Activated T-cell treated with anti-CD3 and anti-CD28 coated beads, Interleukin-2, amount 50 U/mL, for 4 hours (primary cell): Measurements from ENCODE around the gene CDH18. TPM values are rescaled to one million over a fixed set of nuclear protein-coding genes. Genes with fewer than 3 reads are reported as not detected.

Experiments used
- ATAC-seq, 2 donors: fragments of 200-7000 bp; cut with Tn5 transposase; one replicate each; pipeline ENCODE4 v1.10.0; 2021
- DNase-seq: peaks from one replicate; pipeline ENCODE4 v3.0.0-alpha.2; 2020
- H3K27me3 Mint-ChIP-seq: one replicate; pipeline ENCODE4 v1.8.0; 2021; ENCODE audit warnings: low read depth, mixed read lengths
- H3K36me3 Mint-ChIP-seq: one replicate; pipeline ENCODE4 v1.8.0; 2022; ENCODE audit warnings: mixed read lengths; ENCODE audit not compliant: insufficient read depth
- H3K4me1 Mint-ChIP-seq: one replicate; pipeline ENCODE4 v1.8.0; 2021; ENCODE audit warnings: low read depth, mixed read lengths
- H3K4me3 Mint-ChIP-seq: one replicate; pipeline ENCODE4 v1.8.0; 2021; ENCODE audit warnings: mild to moderate bottlenecking, moderate library complexity, mixed read lengths
- H3K9me3 Mint-ChIP-seq: one replicate; pipeline ENCODE4 v1.8.0; 2021; ENCODE audit warnings: mixed read lengths
- total RNA-seq, 3 donors: library from RNA; stranded (reverse); gene quantifications; one replicate each; pipeline ENCODE4 v1.2.1, GENCODE V29; 2021

Gene CDH18
- total RNA-seq, 3 donors from 2014 or later: not detected

DNA sequence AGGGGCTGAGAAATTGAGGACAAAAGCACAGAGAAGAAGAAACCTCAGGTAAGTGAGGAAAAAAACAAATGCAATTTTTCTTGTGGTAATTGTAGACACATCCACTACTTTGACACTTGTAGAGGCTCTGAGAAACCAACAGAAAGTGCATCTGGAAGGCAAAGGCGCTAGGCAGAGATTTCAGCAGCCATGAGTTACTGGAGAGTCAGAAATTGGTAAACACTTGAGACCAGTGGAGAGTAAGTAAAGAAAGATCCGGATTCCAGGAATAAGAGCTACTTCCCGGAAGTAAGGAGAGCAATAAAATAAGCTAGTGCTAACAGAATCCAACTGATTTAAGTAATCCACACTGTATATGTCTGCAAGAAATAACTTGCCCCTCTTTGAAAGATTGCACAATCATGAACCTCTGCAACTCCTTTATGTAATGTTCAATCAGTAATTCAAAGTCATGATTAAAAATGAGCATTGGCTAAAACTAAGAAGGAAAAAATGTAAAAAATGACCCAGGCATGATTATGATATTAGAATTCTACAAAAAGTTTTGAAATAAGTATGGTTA, 382.1 kb downstream of the CDH18 start:
- Mint-ChIP-seq H3K4me3 (no peak overlapping the region), H3K27me3 (no peaks in the 10 kb centered on the region), H3K4me1 (no peaks in the 10 kb centered on the region), H3K36me3 (no peaks in the 10 kb centered on the region), H3K9me3 (peaks cover 8% of the 10 kb centered on the region)
- ATAC-seq (no peak), DNase-seq (no peak)

- Mint-ChIP-seq H3K27me3 (no peaks in the 10 kb centered on the region), H3K9me3 (peaks cover 22% of the 10 kb centered on the region), H3K36me3 (no peaks in the 10 kb centered on the region), H3K4me3 (no peak overlapping the region), H3K4me1 (no peaks in the 10 kb centered on the region)
- ATAC-seq: no peak
- no peak for DNase-seq
These were observed 403.9 kb downstream of the CDH18 start for GRCh38 chr5:19584131-19584530.

DNA sequence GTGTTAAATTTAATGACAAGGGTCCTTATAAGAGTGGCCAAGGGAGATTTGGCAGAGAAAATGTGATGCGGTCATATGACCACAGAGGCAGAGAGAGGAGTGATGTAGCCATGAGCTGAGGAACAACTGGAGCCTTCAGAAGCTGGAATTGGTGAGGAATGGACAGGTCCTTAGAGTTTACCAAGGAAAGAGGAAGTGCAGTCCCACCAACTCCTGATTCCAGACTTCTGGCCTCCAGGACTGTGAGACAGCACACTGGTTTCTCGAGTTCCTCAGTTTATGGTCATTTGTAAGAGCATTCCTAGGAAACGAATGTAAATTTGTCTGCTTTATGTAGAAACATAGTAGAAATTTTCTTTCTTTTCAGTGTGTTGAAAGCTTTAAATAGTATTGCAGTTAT, 410.1 kb downstream of the CDH18 start:
- H3K9me3 Mint-ChIP-seq: peaks cover 19% of the 10 kb centered on the region
- H3K36me3 Mint-ChIP-seq: no peaks in the 10 kb centered on the region
- no peaks in the 10 kb centered on the region for H3K27me3 Mint-ChIP-seq
- no peak for DNase-seq
- no peak for ATAC-seq
- H3K4me3 Mint-ChIP-seq: no peak overlapping the region
- no peaks in the 10 kb centered on the region for H3K4me1 Mint-ChIP-seq

- Mint-ChIP-seq H3K36me3 (no peaks in the 10 kb centered on the region), H3K9me3 (peaks cover 21% of the 10 kb centered on the region), H3K4me3 (no peak overlapping the region), H3K4me1 (no peaks in the 10 kb centered on the region), H3K27me3 (no peaks in the 10 kb centered on the region)
- DNase-seq (no peak), ATAC-seq (no peak)
These were observed 420.0 kb downstream of the CDH18 start for GRCh38 chr5:19568004-19568403.

DNA sequence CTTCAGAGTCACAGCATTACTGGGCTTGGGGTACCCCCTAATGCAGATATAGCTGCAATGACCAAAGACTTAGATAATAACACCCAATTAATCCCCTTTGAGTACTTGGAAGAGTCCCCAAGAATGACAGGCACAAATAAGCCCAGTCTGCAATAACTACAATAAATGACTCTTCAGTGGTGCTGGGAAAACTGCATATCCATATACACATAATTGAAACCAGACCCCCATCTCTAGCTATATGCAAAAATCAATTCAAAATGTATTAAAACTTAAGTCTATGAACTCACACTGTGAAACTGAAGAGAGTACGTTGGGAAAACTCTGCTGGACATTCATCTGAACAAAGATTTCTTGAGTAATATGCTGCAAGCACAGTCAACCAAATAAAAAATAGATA, 422.5 kb downstream of the CDH18 start:
- no peak for ATAC-seq
- DNase-seq: no peak
- H3K9me3 Mint-ChIP-seq: peaks cover 17% of the 10 kb centered on the region
- H3K4me1 Mint-ChIP-seq: no peaks in the 10 kb centered on the region
- H3K4me3 Mint-ChIP-seq: no peak overlapping the region
- H3K36me3 Mint-ChIP-seq: no peaks in the 10 kb centered on the region
- no peaks in the 10 kb centered on the region for H3K27me3 Mint-ChIP-seq

DNA sequence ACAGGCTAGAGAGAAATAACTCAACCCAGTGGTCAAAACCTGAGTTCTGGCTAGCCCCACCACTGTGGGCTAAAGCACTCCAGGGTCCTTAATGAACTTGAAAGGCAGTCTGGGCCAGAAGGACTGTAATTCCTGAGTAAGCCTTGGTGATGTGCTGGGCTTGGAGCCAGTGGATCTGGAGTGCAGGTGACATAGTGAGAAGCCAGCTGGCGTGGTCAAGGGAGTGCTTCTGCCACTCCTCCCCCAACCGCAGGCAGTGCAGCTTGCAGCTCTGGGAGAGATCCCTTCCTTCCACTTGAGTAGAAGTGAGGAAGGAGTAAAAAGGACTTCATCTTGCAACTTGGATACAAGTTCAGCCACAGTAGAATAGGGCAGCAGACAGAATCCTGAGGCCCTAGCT, 424.0 kb downstream of the CDH18 start:
- no peaks in the 10 kb centered on the region for H3K4me1 Mint-ChIP-seq
- DNase-seq: no peak
- H3K27me3 Mint-ChIP-seq: no peaks in the 10 kb centered on the region
- no peak overlapping the region for H3K4me3 Mint-ChIP-seq
- peaks cover 17% of the 10 kb centered on the region for H3K9me3 Mint-ChIP-seq
- H3K36me3 Mint-ChIP-seq: no peaks in the 10 kb centered on the region
- no peak for ATAC-seq

- Mint-ChIP-seq H3K27me3 (no peaks in the 10 kb centered on the region), H3K36me3 (no peaks in the 10 kb centered on the region), H3K4me1 (no peaks in the 10 kb centered on the region), H3K9me3 (peaks cover 13% of the 10 kb centered on the region), H3K4me3 (no peak overlapping the region)
- DNase-seq (no peak), ATAC-seq (no peak)
These were observed 432.1 kb downstream of the CDH18 start for GRCh38 chr5:19555876-19556275.

DNA sequence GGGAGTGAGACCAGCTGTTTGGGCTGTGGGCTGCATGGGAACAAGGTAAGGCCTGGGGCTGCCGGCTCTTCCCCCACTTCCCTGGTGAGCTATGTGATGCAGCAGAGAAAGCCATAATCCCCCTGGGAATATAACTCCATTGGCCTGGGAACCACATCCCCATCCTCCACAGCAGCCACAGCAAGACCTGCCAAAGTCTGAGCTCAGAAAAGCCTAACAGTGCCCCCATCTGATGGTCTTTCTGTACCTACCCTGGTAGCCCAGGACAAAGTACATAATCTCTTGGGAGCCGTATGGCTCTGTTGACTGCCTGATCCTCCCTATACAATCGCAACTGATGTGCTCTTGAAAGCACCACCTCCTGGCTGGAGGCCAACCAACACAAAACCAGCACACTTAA, 432.6 kb downstream of the CDH18 start:
- no peaks in the 10 kb centered on the region for H3K36me3 Mint-ChIP-seq
- DNase-seq (no peak), ATAC-seq (no peak)
- H3K4me3 Mint-ChIP-seq: no peak overlapping the region
- H3K9me3 Mint-ChIP-seq: peaks cover 11% of the 10 kb centered on the region
- no peaks in the 10 kb centered on the region for H3K4me1 Mint-ChIP-seq
- H3K27me3 Mint-ChIP-seq: no peaks in the 10 kb centered on the region

DNA sequence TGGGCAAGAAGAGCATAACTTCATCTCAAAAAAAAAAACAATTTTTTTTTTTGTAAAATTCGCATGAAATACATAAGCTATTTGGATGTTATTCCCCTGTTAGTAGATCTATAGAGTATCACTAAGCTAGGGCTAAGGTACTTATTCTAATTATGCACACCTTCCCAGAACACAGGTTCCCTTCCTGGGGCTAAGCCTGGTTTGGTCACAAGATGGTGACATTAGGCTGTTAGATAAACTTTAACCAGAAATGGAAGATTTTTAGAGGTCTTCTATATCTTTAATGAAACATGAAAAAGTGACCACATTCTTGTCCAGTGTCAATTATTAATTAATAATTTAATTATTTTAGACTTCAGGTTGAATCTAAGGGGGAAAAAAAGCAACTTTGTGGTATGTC, 433.5 kb downstream of the CDH18 start:
- ATAC-seq: no peak
- Mint-ChIP-seq H3K36me3 (no peaks in the 10 kb centered on the region), H3K4me3 (no peak overlapping the region), H3K9me3 (peaks cover 9% of the 10 kb centered on the region), H3K4me1 (no peaks in the 10 kb centered on the region), H3K27me3 (no peaks in the 10 kb centered on the region)
- no peak for DNase-seq

DNA sequence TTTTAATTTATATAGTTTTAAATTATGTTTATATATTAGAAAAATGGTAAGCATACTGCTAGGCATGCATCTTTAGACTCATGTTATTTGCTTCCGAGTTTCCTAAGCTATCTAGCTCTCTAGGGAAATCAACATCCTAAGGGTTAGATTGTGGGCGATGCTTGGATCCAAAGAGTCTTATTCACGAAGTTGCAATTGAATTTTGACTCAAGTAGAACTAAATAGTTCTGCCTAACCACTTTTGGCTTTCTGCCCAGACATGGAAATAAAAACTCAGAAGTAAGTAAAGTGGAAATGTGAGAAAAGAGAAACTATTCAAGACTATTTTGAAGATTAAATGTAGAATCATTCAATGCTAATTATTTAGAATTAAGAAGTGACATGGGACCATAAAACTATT, 440.4 kb downstream of the CDH18 start:
- DNase-seq (no peak), ATAC-seq (no peak)
- Mint-ChIP-seq H3K4me1 (no peaks in the 10 kb centered on the region), H3K27me3 (no peaks in the 10 kb centered on the region), H3K4me3 (no peak overlapping the region), H3K9me3 (peaks cover 6% of the 10 kb centered on the region), H3K36me3 (no peaks in the 10 kb centered on the region)

- Mint-ChIP-seq H3K4me1 (no peaks in the 10 kb centered on the region), H3K4me3 (no peak overlapping the region), H3K27me3 (no peaks in the 10 kb centered on the region), H3K9me3 (peaks cover 4% of the 10 kb centered on the region), H3K36me3 (no peaks in the 10 kb centered on the region)
- ATAC-seq (no peak), DNase-seq (no peak)
These were observed 441.5 kb downstream of the CDH18 start for GRCh38 chr5:19546521-19546920.

GRCh38 chr5:19538607-19539006, 449.4 kb downstream of the CDH18 start:
- H3K9me3 Mint-ChIP-seq: peaks cover 13% of the 10 kb centered on the region
- no peaks in the 10 kb centered on the region for H3K36me3 Mint-ChIP-seq
- H3K4me3 Mint-ChIP-seq: no peak overlapping the region
- ATAC-seq (no peak), DNase-seq (no peak)
- H3K27me3 Mint-ChIP-seq: no peaks in the 10 kb centered on the region
- no peaks in the 10 kb centered on the region for H3K4me1 Mint-ChIP-seq

- H3K4me1 Mint-ChIP-seq: no peaks in the 10 kb centered on the region
- H3K9me3 Mint-ChIP-seq: peaks cover 21% of the 10 kb centered on the region
- no peak for DNase-seq
- no peaks in the 10 kb centered on the region for H3K27me3 Mint-ChIP-seq
- no peak for ATAC-seq
- no peaks in the 10 kb centered on the region for H3K36me3 Mint-ChIP-seq
- no peak overlapping the region for H3K4me3 Mint-ChIP-seq
These were observed 451.6 kb downstream of the CDH18 start for GRCh38 chr5:19536387-19536786.

DNA sequence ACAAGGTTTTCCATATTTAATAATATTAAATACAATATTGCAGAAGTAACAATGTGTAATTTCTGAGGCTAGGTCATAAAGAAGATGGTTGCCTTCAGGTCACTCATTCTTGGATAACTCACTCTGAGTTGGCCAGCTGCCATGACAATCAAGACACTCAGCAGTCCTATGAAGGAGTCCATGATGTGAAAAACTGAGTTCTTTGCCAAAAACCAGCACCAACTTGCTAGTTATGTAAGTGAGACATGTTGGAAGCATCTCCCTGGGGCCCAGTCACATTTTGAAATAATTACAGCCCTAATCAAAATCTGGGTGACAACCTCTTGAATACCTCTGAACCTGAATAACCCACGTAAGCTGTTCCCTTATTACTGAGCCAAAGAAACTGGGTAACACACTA, 453.2 kb downstream of the CDH18 start:
- ATAC-seq (no peak), DNase-seq (no peak)
- Mint-ChIP-seq H3K4me3 (no peak overlapping the region), H3K27me3 (no peaks in the 10 kb centered on the region), H3K9me3 (peaks cover 15% of the 10 kb centered on the region), H3K4me1 (no peaks in the 10 kb centered on the region), H3K36me3 (no peaks in the 10 kb centered on the region)

- Mint-ChIP-seq H3K36me3 (no peaks in the 10 kb centered on the region), H3K9me3 (peaks cover 17% of the 10 kb centered on the region), H3K27me3 (no peaks in the 10 kb centered on the region), H3K4me3 (no peak overlapping the region), H3K4me1 (no peaks in the 10 kb centered on the region)
- DNase-seq: no peak
- ATAC-seq: no peak
These were observed 455.1 kb downstream of the CDH18 start for GRCh38 chr5:19532936-19533335.

DNA sequence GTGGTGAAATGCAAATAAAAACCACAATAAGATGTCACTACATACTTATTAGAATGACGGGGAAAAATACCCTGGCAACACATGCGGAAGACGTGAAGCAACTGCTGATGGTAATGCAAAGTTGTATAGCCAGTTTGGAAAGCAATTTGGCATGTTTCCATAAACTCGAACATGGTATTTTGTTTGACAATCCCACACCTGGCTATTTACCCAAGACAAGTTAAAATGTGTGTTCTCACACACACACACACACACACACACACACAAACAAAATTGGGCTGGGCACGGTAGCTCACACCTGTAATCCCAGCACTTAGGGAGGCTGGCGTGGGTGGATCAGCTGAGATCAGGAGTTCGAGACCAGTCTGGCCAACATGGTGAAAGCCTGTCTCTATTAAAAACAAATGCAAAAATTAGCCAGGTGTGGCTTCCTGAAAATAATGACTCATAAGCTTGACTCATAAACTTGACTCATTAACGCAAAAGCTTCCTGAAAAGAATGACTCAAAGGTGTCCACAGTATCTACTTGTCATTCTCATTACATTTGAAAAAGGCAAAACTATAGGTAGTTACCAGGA, 456.5 kb downstream of the CDH18 start:
- DNase-seq: no peak
- no peaks in the 10 kb centered on the region for H3K27me3 Mint-ChIP-seq
- no peak for ATAC-seq
- no peaks in the 10 kb centered on the region for H3K4me1 Mint-ChIP-seq
- no peaks in the 10 kb centered on the region for H3K36me3 Mint-ChIP-seq
- H3K9me3 Mint-ChIP-seq: peaks cover 17% of the 10 kb centered on the region
- H3K4me3 Mint-ChIP-seq: no peak overlapping the region
